ENCODE measurements around the gene ENAH.

GRCh38 chr1:225638853-225639252 is 14.1 kb downstream of the ENAH start:
- TF ChIP-seq POLR2AphosphoS5 (IDR thresholded peaks at IDR 0.05; ENCODE audit: borderline replicate concordance, low read depth, low read length) (no peak), EZH2 (IDR thresholded peaks at IDR 0.05) (no peak)

Data from SK-N-MC (cell line).